NCI-H2029 treated with DMSO at 0.1 percent for 48 hours (cell line): ENCODE results near the gene ITGB1.
"Not testable (repeated sequence)": the region's sequence is repeated elsewhere in the genome, so short reads cannot be mapped to it uniquely, and the experiment has no call there.

Experiments
- DNase-seq: peaks from one replicate; lab custom pipeline; 2025; lab: John Stamatoyannopoulos, UW

Gene ITGB1

GRCh38 chr10:32958085-32959005, at the start of gene ITGB1:
TSS of gene ITGB1 (minus strand) at chr10:32958230. CDS start at chr10:32935558, 22,672 bp downstream.
- DNase-seq: peak; percentile 30

- DNase-seq: no peak
Measured at GRCh38 chr10:33006342-33006887, 48.4 kb upstream of the ITGB1 start.

GRCh38 chr10:33005322-33006301, 47.6 kb upstream of the ITGB1 start:
- no peak for DNase-seq

GRCh38 chr10:33001908-33002492, 44.0 kb upstream of the ITGB1 start:
- DNase-seq: no peak

GRCh38 chr10:32998060-32998581, 40.1 kb upstream of the ITGB1 start:
- not testable (repeated sequence) for DNase-seq

GRCh38 chr10:32995751-32996150, 37.7 kb upstream of the ITGB1 start:
- DNase-seq: no peak

GRCh38 chr10:32995066-32995622, 37.1 kb upstream of the ITGB1 start:
- no peak for DNase-seq

- DNase-seq: not testable (repeated sequence)
Measured at GRCh38 chr10:32994632-32995031, 36.6 kb upstream of the ITGB1 start.

GRCh38 chr10:32992310-32992709, 34.3 kb upstream of the ITGB1 start:
- DNase-seq: not testable (repeated sequence)

GRCh38 chr10:32990811-32991210, 32.8 kb upstream of the ITGB1 start:
- DNase-seq: no peak

GRCh38 chr10:32988604-32989003, 30.6 kb upstream of the ITGB1 start:
- DNase-seq: no peak

GRCh38 chr10:32987172-32987571, 29.1 kb upstream of the ITGB1 start:
- DNase-seq: no peak

GRCh38 chr10:32985775-32986350, 27.8 kb upstream of the ITGB1 start:
- no peak for DNase-seq

- no peak for DNase-seq
Measured at GRCh38 chr10:32985341-32985764, 27.3 kb upstream of the ITGB1 start.

GRCh38 chr10:32984003-32984600, 26.1 kb upstream of the ITGB1 start:
- no peak for DNase-seq

GRCh38 chr10:32982911-32983909, 25.2 kb upstream of the ITGB1 start:
- DNase-seq: no peak

- DNase-seq: no peak
Measured at GRCh38 chr10:32982293-32982709, 24.3 kb upstream of the ITGB1 start.

- DNase-seq: no peak
Measured at GRCh38 chr10:32981760-32982159, 23.7 kb upstream of the ITGB1 start.
